Activated T-cell treated with anti-CD3 and anti-CD28 coated beads, Interleukin-2, amount 50 U/mL, for 72 hours (primary cell): ENCODE results near the gene DOK4. TPM values are rescaled to one million over a fixed set of nuclear protein-coding genes. Genes with fewer than 3 reads are reported as not detected.

Experiments
- ATAC-seq, 2 donors: fragments of 150-1000 bp; cut with Tn5 transposase; replicated peaks in 1 of 2; 2 replicates each; pipeline ENCODE4 v1.10.0; 2021; ENCODE audit warnings: moderate library complexity in 2 of 2, mild to moderate bottlenecking in 1 of 2
- DNase-seq, 2 donors: peaks; one replicate each; pipeline ENCODE4 v3.0.0; 2021 to 2022; ENCODE audit warnings: mixed read lengths in 1 of 2
- H3K27ac Mint-ChIP-seq: one replicate; pipeline ENCODE4 v1.8.0; 2022; ENCODE audit warnings: mild to moderate bottlenecking, moderate library complexity, mixed read lengths
- H3K27me3 Mint-ChIP-seq: one replicate; pipeline ENCODE4 v1.8.0; 2022; ENCODE audit warnings: low read depth, mixed read lengths
- H3K36me3 Mint-ChIP-seq, 2 donors: one replicate each; pipeline ENCODE4 v1.8.0; 2022; ENCODE audit warnings: mixed read lengths in 2 of 2, mild to moderate bottlenecking in 1 of 2; ENCODE audit not compliant: insufficient read depth in 2 of 2
- H3K4me1 Mint-ChIP-seq: one replicate; pipeline ENCODE4 v1.8.0; 2022; ENCODE audit warnings: low read depth, mixed read lengths
- H3K4me3 Mint-ChIP-seq, 2 donors: one replicate each; pipeline ENCODE4 v1.8.0; 2022; ENCODE audit warnings: mild to moderate bottlenecking in 2 of 2, mixed read lengths in 2 of 2, moderate library complexity in 2 of 2
- H3K9me3 Mint-ChIP-seq, 2 donors: one replicate each; pipeline ENCODE4 v1.8.0; 2022; ENCODE audit warnings: mixed read lengths in 2 of 2
- total RNA-seq, 2 donors: library from RNA; stranded (reverse); gene quantifications; one replicate each; pipeline ENCODE4 v1.2.3, GENCODE V29; 2022

Gene DOK4
- total RNA-seq, 2 donors from 2014 or later = 12.0 to 19.6 TPM

DNA sequence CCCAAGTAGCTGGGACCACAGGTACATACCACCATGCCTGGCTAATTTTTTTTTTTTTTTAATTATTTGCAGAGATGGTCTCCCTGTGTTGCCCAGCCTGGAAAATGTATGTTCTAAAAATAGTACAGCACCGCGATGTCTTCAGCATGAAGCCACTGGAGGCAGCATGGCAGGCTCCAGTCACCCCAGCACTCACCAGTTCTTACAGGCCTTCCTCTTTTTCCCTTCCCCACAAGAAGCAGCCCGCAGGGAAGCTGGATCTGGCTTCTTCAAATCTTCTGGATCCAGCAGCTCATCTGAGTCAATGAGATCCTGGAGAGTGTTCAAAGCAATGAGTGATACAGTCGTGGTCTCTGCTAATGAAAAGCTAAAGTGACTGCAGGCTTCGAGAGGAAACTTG, 55.3 kb downstream of the DOK4 start:
- Mint-ChIP-seq H3K27me3 (no peaks in the 10 kb centered on the region), H3K36me3 (peaks cover 12 to 38% of the 10 kb centered on the region in 2 donors), H3K27ac (no peak overlapping the region)

DNA sequence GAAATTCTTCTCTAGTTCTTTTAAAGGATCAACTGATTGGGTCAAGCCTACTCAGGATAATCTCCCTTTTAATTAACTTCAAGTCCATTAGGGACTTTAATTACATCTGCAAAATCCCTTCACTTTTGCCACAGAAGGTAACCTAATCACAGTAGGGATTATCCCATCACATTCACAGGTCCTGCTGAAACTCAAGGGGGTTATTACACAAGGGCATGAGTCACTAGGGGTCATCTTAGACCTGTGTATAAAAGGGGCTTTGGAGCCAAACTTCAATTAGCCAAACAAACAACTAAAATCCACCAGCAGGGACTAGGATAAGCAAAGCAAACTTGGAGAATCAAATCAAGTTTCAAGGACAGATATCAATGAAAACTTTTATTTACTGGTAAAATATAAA, 58.5 kb downstream of the DOK4 start:
- Mint-ChIP-seq H3K9me3 (no peaks in the 10 kb centered on the region), H3K4me3 (no peak overlapping the region), H3K36me3 (peaks cover 11 to 23% of the 10 kb centered on the region in 2 donors), H3K27me3 (no peaks in the 10 kb centered on the region), H3K4me1 (no peaks in the 10 kb centered on the region), H3K27ac (no peak overlapping the region)
- ATAC-seq (no peak), DNase-seq (no peak)

More for the DNA sequence above, 55.3 kb downstream of the DOK4 start:
- no peak overlapping the region for H3K4me3 Mint-ChIP-seq
- no peak for DNase-seq
- H3K9me3 Mint-ChIP-seq = no peaks in the 10 kb centered on the region
- ATAC-seq = no peak
- H3K4me1 Mint-ChIP-seq = peaks cover 8% of the 10 kb centered on the region

DNA sequence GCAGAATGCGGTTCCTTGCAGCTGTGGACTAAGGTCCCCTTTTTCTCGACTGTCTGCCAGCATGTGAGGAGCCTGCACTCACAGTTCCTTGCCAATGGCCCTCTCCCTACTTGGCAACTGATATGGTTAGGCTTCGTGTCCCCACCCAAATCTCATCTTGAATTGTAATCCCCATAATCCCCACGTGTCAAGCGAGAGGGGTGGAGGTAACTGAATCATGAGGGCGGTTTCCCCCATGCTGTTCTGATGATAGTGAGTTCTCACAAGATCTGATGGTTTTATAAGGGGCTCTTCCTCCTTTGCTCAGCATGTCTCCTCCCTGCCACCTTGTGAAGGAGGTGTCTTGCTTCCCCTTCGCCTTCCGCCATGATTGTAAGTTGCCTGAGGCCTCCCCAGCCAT, 59.0 kb downstream of the DOK4 start:
- Mint-ChIP-seq H3K9me3 (no peaks in the 10 kb centered on the region), H3K4me1 (no peaks in the 10 kb centered on the region), H3K4me3 (no peak overlapping the region), H3K27me3 (no peaks in the 10 kb centered on the region), H3K36me3 (peaks cover 10 to 21% of the 10 kb centered on the region in 2 donors), H3K27ac (no peak overlapping the region)
- ATAC-seq (no peak), DNase-seq (no peak)

DNA sequence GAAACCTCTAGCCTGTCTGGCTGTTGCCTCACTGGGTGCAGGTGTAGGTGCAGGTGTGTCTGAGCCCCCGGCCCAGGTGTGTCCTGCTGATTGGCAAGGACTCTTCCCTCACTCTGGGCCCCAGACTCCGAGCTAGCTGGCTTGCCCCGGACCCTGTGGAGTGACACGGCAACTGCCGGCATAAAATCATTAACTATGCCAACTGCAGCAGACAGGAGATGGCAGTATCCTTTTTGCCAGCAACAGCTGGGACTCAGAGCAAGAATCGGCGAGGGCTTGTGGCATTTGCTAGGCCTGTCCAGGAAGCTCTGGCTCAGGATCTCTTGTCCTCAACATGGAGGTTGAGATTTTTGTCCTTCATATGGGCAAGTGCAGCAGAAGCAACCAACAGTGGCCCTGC, 59.9 kb downstream of the DOK4 start:
- H3K4me1 Mint-ChIP-seq = no peaks in the 10 kb centered on the region
- no peak for ATAC-seq
- peaks cover 10 to 21% of the 10 kb centered on the region in 2 donors for H3K36me3 Mint-ChIP-seq
- no peaks in the 10 kb centered on the region for H3K27me3 Mint-ChIP-seq
- H3K27ac Mint-ChIP-seq = no peak overlapping the region
- no peak overlapping the region for H3K4me3 Mint-ChIP-seq
- no peaks in the 10 kb centered on the region for H3K9me3 Mint-ChIP-seq
- no peak for DNase-seq

DNA sequence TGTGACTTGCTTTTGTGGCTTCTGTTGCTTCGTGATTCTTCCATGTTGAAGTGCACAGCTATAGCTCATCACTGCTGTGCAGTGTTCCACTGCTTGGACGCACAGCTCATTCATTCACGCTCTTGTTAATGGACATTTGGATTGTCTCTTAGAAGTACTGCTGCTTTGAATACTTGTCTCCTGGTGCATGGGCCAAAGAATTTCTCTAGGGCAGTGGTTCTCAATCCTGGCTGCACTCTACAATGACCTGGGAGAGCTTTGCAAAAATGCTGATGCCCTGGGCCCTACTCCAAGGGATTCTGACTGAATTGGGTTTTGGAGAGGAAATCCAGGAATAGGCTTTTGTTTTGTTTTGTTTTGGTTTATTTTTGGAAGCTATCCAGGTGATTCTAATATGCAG, 61.7 kb downstream of the DOK4 start:
- no peak overlapping the region for H3K27ac Mint-ChIP-seq
- DNase-seq (no peak), ATAC-seq (no peak)
- H3K36me3 Mint-ChIP-seq = peaks cover 0 to 15% of the 10 kb centered on the region in 2 donors
- no peaks in the 10 kb centered on the region for H3K9me3 Mint-ChIP-seq
- no peaks in the 10 kb centered on the region for H3K4me1 Mint-ChIP-seq
- H3K27me3 Mint-ChIP-seq = no peaks in the 10 kb centered on the region
- no peak overlapping the region for H3K4me3 Mint-ChIP-seq

DNA sequence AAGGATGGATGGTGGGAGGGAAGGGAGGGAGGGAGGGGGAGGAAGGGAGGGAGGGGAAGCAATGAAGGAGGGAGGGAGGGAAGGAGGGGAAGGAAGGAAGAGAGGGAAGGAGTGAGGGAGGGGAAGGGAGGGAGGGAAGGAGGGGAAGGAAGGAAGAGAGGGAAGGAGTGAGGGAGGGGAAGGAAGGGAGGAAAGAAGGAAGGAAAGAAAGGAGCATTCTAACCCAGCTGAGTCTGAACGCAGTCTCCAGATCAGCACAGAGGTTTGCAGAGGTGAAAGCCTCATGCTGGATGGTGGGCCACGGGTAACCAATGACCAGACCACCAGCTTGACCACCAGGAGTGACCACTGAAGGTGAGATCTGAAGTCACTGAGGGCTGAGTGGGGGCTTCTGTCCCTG, 63.1 kb downstream of the DOK4 start:
- H3K27ac Mint-ChIP-seq = no peak overlapping the region
- ATAC-seq (no peak), DNase-seq (no peak)
- H3K4me3 Mint-ChIP-seq = no peak overlapping the region
- H3K36me3 Mint-ChIP-seq = peaks cover 0 to 6% of the 10 kb centered on the region in 2 donors
- H3K9me3 Mint-ChIP-seq = no peaks in the 10 kb centered on the region
- H3K4me1 Mint-ChIP-seq = peaks cover 9% of the 10 kb centered on the region
- no peaks in the 10 kb centered on the region for H3K27me3 Mint-ChIP-seq

DNA sequence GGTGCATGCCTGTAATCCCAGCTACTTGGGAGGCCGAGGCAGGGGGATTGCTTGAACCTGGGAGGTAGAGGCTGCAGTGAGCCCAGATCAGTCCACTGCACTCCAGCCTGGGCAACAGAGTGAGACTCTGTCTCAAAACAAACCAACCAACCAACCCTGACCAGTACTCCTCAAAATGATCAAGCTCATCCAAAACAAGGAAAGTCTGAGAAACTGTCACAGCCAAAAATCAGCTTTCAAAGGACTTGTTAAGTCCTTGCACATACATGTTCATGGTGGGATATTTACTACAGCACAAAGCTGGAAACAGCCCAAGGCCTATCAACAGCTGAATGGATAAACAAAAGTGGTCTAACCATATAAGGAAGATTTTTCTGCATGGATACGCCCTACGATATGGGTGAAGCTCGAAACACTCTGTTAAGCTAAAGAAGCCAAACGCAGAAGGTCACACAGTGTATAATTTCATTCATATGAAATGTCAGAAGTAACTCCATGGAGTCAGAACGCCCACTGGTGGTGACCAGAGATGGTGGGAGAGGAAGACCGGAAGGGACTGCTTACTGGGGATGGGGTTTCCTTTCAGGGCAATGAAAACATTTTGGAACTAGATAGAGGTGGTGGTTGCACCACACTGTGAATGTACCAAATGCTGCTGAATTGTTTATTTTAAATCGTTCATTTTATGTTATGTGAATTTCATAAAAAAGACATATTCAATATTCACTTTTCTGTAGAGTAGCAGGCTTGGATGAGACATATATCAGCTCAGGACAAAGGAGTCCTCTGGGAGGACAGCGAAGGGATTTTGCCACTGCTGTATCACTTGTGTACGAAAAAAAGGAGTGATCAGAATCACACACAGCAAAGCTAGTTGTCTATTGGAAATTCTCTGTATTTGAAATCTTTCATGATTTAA, 64.0 kb downstream of the DOK4 start:
- H3K4me3 Mint-ChIP-seq = no peak overlapping the region
- no peaks in the 10 kb centered on the region for H3K27me3 Mint-ChIP-seq
- H3K4me1 Mint-ChIP-seq = peaks cover 10% of the 10 kb centered on the region
- no peak for DNase-seq
- H3K9me3 Mint-ChIP-seq = no peaks in the 10 kb centered on the region
- H3K36me3 Mint-ChIP-seq = no peaks in the 10 kb centered on the region
- ATAC-seq = no peak
- no peak overlapping the region for H3K27ac Mint-ChIP-seq

Other genes with a start within 250 kb of the DOK4 start
- 10 to 100 TPM; 27.9 to 30.3 TPM for gene ARL2BP, start 241.2 kb downstream of the DOK4 start, total RNA-seq
- gene PLLP, start 201.8 kb downstream of the DOK4 start, total RNA-seq = under 1 TPM in 1 of 2 donors, not detected in 1; 0.48 TPM
- 1 to 10 TPM; 4.6 to 8.0 TPM for gene CCL22, start 127.7 kb downstream of the DOK4 start, total RNA-seq
- gene CX3CL1, start 114.0 kb downstream of the DOK4 start, total RNA-seq = not detected
- 1 to 10 TPM; 1.3 to 7.4 TPM for gene CCL17, start 81.7 kb downstream of the DOK4 start, total RNA-seq
- gene CIAPIN1, start 39.1 kb downstream of the DOK4 start, total RNA-seq = 10 to 100 TPM; 39.6 to 49.7 TPM
- gene COQ9, start 39.0 kb downstream of the DOK4 start, total RNA-seq = 10 to 100 TPM; 31.4 to 35.2 TPM
- gene POLR2C, start 23.8 kb downstream of the DOK4 start, total RNA-seq = 10 to 100 TPM; 65.7 to 67.5 TPM
- 10 to 100 TPM in 1 of 2 donors, 1 to 10 TPM in 1; 8.1 to 14.6 TPM for gene CCDC102A, start 50.1 kb upstream of the DOK4 start, total RNA-seq
- 1 to 10 TPM; 3.9 to 9.3 TPM for gene ADGRG5, start 56.1 kb upstream of the DOK4 start, total RNA-seq
- 10 to 100 TPM in 1 of 2 donors, 1 to 10 TPM in 1; 9.0 to 21.3 TPM for gene ADGRG1, start 142.1 kb upstream of the DOK4 start, total RNA-seq
- gene ADGRG3, start 181.8 kb upstream of the DOK4 start, total RNA-seq = under 1 TPM in 1 of 2 donors, not detected in 1; 0.09 TPM
- gene DRC7, start 208.3 kb upstream of the DOK4 start, total RNA-seq = under 1 TPM in 1 of 2 donors, not detected in 1; 0.19 TPM
- gene KATNB1, start 249.3 kb upstream of the DOK4 start, total RNA-seq = 10 to 100 TPM; 23.2 to 31.3 TPM